ENCODE results near the gene ENTPD5.

DNA sequence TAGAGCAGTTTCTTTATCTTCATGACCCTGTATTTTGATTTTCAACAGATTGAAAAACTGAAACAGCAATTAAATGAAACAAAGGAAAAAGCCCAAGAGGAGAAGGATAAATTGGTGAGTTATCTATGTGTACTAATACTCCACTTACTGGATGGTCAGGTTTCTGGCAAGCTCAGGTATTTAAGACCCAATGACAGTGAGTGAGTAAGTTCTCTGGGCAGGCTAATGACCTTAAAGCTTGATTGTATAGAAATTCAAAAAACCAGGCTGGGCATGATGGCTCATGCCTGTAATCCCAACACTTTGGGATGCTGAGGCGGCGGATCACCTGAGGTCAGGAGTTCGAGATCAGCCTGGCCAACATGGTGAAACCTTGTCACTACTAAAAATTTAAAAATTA is 10.0 kb upstream of the ENTPD5 start:
- TF ChIP-seq CTCF (IDR thresholded peaks at IDR 0.05) (no peak), POLR2A (IDR thresholded peaks at IDR 0.05) (no peak)

All from uterus (tissue), 2 donors.